ENCODE measurements around the gene AGFG2. TPM values are rescaled to one million over a fixed set of nuclear protein-coding genes. Genes with fewer than 3 reads are reported as not detected.

The AGFG2 gene
- total and polyA plus RNA-seq, 2 of the 13 experiments (the other 11 are each of a cell fraction or from before 2014, with no cell fraction given) = 125 to 132 TPM

DNA sequence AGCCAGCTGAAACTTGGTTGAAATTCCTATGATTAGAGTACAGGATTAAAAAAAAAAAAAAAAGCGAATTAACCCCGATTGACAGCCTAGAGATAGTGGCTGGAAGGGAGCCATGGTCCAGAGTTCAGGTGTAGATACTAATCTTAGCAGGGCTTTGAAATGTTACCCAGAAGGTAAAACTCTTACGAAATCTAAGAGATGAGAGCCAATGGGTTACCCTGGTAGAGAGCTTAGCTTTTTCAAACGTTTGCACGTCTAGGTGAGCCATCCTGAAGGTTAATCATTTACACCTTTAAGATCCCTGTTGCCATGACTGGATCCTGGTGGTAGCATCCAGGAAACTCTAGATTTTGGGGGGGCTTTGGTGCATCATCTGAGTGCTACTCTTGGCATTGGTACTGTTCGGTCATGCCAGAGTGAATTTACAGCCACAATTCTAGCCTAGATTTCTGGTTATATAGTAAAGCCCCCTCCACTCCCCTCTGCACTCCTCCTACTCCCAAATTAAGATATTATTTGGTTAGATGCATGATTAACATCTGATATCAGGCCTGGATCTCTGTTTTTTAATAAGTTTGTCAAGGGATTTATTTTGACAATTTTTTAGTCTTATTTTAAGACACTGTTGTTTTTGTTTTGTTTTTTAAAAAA is 1.2 kb downstream of the AGFG2 start (continued):
- TF ChIP-seq, protein P1, sequence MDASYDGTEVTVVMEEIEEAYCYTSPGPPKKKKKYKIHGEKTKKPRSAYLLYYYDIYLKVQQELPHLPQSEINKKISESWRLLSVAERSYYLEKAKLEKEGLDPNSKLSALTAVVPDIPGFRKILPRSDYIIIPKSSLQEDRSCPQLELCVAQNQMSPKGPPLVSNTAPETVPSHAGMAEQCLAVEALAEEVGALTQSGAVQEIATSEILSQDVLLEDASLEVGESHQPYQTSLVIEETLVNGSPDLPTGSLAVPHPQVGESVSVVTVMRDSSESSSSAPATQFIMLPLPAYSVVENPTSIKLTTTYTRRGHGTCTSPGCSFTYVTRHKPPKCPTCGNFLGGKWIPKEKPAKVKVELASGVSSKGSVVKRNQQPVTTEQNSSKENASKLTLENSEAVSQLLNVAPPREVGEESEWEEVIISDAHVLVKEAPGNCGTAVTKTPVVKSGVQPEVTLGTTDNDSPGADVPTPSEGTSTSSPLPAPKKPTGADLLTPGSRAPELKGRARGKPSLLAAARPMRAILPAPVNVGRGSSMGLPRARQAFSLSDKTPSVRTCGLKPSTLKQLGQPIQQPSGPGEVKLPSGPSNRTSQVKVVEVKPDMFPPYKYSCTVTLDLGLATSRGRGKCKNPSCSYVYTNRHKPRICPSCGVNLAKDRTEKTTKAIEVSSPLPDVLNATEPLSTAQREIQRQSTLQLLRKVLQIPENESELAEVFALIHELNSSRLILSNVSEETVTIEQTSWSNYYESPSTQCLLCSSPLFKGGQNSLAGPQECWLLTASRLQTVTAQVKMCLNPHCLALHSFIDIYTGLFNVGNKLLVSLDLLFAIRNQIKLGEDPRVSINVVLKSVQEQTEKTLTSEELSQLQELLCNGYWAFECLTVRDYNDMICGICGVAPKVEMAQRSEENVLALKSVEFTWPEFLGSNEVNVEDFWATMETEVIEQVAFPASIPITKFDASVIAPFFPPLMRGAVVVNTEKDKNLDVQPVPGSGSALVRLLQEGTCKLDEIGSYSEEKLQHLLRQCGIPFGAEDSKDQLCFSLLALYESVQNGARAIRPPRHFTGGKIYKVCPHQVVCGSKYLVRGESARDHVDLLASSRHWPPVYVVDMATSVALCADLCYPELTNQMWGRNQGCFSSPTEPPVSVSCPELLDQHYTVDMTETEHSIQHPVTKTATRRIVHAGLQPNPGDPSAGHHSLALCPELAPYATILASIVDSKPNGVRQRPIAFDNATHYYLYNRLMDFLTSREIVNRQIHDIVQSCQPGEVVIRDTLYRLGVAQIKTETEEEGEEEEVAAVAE (CRISPR knock-in tag; IDR thresholded peaks at IDR 0.05; ENCODE audit: borderline replicate concordance) = 0 out of 2 replicates have a peak, but pooled peaks have one; percentile 67
- TF ChIP-seq ZSCAN9 (CRISPR knock-in tag; IDR thresholded peaks at IDR 0.05; ENCODE audit: borderline replicate concordance) (peak; percentile 91; the same call in 1 of the 2 replicates), IRF2 (CRISPR knock-in tag; IDR thresholded peaks at IDR 0.05) (peak; percentile 63; the same call in 1 of the 2 replicates), SIN3A (IDR thresholded peaks at IDR 0.05; ENCODE audit: borderline replicate concordance, low read depth, low read length) (peak; percentile 81), DNMT1 (CRISPR knock-in tag; IDR thresholded peaks at IDR 0.05) (no peak), ZNF766 (CRISPR knock-in tag; IDR thresholded peaks at IDR 0.05; ENCODE audit: borderline replicate concordance) (no peak), NFKBIZ (CRISPR knock-in tag; IDR thresholded peaks at IDR 0.05) (no peak), ZBTB20 (CRISPR knock-in tag; IDR thresholded peaks at IDR 0.05; ENCODE audit: borderline replicate concordance, low read depth) (no peak), SMYD3 (CRISPR knock-in tag; IDR thresholded peaks at IDR 0.05) (peak; percentile 85; the same call in 1 of the 2 replicates), GATAD2A (CRISPR knock-in tag; IDR thresholded peaks at IDR 0.05) (peak; percentile 78), HMG20A (CRISPR knock-in tag; IDR thresholded peaks at IDR 0.05; ENCODE audit: borderline replicate concordance) (peak; percentile 36; the same call in 1 of the 2 replicates), LCORL (IDR thresholded peaks at IDR 0.05) (no peak), LCORL (CRISPR knock-in tag; IDR thresholded peaks at IDR 0.05) (peak; percentile 66; the same call in 1 of the 2 replicates), ZNF878 (CRISPR knock-in tag; IDR thresholded peaks at IDR 0.05) (peak; percentile 77; the same call in 1 of the 2 replicates), BCL6 (CRISPR knock-in tag; IDR thresholded peaks at IDR 0.05) (peak; percentile 75)
- TF ChIP-seq, protein P2, sequence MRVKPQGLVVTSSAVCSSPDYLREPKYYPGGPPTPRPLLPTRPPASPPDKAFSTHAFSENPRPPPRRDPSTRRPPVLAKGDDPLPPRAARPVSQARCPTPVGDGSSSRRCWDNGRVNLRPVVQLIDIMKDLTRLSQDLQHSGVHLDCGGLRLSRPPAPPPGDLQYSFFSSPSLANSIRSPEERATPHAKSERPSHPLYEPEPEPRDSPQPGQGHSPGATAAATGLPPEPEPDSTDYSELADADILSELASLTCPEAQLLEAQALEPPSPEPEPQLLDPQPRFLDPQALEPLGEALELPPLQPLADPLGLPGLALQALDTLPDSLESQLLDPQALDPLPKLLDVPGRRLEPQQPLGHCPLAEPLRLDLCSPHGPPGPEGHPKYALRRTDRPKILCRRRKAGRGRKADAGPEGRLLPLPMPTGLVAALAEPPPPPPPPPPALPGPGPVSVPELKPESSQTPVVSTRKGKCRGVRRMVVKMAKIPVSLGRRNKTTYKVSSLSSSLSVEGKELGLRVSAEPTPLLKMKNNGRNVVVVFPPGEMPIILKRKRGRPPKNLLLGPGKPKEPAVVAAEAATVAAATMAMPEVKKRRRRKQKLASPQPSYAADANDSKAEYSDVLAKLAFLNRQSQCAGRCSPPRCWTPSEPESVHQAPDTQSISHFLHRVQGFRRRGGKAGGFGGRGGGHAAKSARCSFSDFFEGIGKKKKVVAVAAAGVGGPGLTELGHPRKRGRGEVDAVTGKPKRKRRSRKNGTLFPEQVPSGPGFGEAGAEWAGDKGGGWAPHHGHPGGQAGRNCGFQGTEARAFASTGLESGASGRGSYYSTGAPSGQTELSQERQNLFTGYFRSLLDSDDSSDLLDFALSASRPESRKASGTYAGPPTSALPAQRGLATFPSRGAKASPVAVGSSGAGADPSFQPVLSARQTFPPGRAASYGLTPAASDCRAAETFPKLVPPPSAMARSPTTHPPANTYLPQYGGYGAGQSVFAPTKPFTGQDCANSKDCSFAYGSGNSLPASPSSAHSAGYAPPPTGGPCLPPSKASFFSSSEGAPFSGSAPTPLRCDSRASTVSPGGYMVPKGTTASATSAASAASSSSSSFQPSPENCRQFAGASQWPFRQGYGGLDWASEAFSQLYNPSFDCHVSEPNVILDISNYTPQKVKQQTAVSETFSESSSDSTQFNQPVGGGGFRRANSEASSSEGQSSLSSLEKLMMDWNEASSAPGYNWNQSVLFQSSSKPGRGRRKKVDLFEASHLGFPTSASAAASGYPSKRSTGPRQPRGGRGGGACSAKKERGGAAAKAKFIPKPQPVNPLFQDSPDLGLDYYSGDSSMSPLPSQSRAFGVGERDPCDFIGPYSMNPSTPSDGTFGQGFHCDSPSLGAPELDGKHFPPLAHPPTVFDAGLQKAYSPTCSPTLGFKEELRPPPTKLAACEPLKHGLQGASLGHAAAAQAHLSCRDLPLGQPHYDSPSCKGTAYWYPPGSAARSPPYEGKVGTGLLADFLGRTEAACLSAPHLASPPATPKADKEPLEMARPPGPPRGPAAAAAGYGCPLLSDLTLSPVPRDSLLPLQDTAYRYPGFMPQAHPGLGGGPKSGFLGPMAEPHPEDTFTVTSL (CRISPR knock-in tag; IDR thresholded peaks at IDR 0.05; ENCODE audit: borderline replicate concordance) = 0 out of 2 replicates have a peak, but pooled peaks have one; percentile 63
- TF ChIP-seq, protein P3, sequence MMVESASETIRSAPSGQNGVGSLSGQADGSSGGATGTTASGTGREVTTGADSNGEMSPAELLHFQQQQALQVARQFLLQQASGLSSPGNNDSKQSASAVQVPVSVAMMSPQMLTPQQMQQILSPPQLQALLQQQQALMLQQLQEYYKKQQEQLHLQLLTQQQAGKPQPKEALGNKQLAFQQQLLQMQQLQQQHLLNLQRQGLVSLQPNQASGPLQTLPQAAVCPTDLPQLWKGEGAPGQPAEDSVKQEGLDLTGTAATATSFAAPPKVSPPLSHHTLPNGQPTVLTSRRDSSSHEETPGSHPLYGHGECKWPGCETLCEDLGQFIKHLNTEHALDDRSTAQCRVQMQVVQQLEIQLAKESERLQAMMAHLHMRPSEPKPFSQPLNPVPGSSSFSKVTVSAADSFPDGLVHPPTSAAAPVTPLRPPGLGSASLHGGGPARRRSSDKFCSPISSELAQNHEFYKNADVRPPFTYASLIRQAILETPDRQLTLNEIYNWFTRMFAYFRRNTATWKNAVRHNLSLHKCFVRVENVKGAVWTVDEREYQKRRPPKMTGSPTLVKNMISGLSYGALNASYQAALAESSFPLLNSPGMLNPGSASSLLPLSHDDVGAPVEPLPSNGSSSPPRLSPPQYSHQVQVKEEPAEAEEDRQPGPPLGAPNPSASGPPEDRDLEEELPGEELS (CRISPR knock-in tag; IDR thresholded peaks at IDR 0.05) = peak; percentile 68
